ENCODE measurements around the gene SPON2.

SPON2 gene

DNA sequence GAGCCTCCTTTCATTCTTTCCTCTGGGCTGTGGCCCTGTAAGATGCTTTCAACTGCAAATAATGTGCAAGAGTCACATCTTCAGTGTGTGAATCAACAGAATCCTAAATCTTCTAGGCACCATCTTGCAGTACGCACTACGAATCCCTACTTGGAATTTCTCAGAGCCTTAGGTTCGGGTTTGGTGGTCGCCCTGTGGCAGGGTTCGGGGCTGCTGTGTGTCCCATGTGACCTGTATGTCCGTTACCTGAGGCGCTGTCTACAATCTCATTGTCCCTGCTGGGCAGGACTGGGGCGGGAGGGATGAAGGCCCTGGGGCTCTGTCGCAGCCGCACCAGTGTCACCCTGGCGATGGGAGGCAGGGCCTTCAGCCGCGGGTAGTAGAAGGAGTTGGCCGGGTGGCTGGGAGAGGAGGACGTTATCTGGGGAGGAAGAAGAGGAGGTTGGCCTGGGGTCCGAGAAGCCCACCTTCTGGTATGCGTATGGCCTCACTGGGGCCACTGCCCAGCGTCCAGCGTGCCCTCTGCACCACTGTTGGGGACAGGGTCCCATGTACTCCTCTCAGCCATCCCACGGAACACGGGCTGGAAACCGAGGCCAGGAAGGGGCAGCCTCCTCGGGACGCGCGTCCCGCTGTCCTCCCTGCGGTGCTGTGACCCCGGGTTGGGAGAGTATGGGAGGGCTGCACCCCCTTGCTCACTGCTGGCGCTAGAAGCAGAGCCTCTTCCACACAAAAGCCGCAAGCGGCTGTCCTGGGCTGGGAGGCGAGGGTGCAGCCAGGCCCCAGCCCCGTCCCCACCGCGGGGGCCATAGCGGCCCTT lies 2.0 kb downstream of the SPON2 start:
- DNase-seq: peak in 1 of 6 experiments; percentile 26

DNA sequence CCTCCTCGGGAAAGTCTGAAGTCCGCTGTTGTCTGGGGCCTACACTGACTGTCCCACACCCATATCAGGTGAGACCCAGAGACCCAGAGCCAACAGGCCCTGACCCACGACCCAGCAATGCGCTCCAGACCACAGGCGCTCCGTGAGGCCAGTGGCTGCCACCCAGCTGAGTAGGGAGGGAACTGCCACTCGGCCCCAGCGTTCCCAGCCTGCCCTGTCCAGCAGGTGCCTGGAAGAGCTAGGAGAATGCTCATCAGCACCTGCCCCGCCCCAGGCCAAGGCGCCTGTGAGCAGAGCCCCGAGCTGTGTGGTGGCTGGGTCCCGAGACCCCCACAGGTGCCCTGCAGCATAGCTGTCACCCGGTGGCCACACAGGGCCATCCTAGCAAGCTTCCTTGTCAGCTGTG lies 2.7 kb downstream of the SPON2 start:
- peak in 1 of 6 experiments; percentile 26 for DNase-seq

DNA sequence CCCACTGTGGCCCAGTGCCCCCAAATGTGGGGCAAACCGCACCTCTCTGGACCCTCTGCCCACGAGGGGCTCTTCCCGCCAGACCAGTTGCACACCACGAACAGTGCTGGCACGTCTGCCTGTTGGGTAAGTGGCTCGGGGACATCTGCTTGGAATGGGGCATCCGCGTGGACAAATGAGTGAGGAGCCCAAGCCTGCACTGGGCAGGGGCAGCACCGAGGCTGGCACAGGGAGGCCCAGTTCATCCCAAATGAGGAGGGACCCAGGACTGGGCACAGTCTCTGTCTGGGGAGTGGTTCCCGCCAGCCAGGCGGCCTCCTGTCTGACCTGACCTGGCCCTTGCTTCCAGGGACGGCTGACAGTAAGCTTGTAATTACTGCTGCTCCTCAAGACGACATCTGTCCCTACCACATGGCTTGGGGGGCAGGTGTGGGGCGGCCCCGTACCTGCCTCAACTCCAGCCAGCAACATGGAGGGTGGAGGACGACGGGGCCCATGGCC lies 3.2 kb downstream of the SPON2 start:
- DNase-seq: no peak

DNA sequence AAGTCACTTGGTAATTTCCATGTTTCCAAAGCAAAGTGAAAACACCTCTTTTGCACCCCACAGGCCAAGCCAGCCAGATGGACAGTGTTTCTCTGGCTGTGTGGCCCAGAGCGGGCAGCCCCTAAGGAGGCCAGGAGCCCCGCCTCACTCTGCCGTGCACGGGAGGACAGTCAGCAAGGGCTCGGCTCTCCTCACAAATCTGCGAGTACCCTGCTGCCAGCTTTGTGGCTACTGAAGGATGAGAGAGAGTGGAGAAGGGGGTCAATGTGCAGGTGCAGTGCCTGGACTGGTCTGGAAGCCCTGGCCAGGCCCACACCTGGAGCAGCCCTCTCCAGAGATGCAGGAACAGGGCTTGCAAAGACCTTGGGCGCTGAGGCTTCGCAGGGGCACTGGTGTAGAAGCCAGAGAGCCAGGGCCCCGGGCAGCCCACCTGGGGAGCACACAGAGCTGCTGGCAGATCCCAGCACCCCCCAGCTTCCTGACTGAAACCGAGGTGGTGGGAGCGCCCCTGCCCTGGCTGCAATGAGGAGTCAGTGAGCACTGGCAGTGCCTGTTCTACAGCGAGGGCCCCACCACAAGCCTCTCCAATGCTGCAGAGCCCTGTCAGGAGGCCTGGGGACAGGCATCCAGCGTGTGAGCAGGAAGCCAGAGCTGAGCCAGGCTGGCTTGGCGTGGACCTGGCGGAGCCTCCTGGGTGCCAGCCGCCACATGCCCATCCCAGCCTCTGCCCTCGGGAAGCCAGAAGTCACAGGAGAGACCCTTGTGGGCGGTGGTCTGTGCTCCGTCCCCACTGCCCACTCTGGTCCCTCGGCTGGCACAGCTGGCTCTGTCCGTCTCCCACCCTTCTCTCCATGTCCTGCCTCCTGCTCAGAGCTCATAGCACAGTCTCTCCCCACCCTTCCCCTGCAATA lies 3.9 kb downstream of the SPON2 start:
- DNase-seq: no peak

- peak; percentile 76 to 86 (median 80) for DNase-seq
Measured at GRCh38 chr4:1167244-1167949, 5.0 kb downstream of the SPON2 start.

- DNase-seq: no peak
Measured at GRCh38 chr4:1166509-1167243, 5.7 kb downstream of the SPON2 start.

DNA sequence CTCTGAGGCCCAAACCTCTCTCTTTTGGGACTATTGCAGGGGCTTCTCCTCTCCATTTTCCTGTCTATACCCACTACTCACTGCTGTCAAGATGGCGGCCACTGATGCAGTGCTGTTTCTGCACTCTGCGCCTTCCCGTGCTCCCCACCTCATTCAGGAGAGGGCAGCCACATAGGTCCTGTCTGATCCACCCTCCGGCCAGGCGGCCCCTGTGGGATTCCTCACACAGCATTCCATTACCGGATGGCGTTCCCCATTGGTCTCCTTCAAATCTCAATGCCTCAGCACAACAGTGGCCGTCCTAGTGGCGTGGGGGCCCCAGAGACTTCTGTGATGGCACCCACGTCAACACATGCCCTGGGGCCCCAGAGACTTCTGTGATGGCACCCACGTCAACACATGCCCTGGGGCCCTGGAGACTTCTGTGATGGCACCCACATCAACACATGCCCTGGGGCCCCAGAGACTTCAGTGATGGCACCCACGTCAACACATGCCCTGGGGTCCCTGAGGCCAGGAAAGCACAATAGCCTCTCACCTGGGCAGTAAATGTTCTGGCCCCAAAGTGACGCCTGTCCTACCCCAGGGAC lies 7.3 kb downstream of the SPON2 start:
- no peak for DNase-seq

- DNase-seq: no peak
Measured at GRCh38 chr4:1164444-1164843, 7.9 kb downstream of the SPON2 start.

DNA sequence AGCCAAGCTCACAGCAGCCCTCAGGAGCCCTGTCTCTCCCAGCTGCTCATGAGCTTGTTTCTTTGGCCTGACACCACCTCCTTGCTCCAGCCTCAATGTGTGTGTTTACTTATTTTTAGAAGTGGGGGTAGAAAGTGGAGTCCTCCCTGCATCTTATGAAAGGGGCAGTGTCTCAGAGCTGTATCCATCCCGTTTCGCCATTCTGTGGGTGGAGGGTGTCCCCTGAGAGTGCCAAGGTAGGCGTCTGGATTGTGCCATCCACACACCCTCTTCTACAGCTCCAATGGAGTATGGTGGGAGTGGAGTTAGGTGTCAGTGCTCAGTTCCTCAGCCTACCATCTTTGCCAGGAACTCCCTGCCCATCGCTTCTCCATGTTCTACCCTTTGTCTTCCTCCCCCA lies 8.3 kb downstream of the SPON2 start:
- no peak for DNase-seq

DNA sequence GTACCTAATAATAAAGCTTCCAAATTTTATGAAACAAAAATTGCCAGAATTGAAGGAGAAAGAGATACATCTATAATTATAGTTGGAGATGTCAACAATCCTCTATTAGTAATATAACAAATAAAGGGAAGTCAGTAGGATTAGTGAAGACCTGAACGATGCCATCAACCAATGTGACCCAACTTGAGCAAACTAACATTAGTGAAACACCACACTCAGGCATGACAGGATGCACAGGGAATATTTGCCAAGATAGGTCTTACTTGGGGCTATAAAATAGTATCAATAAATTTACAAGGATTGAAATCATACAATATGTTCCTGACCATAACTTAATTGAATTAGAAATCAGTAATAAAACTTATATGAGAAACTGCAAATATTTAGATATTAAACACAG lies 12.0 kb downstream of the SPON2 start:
- no peak for DNase-seq

- no peak for DNase-seq
Measured at GRCh38 chr4:1156069-1156468, 16.3 kb downstream of the SPON2 start.

- no peak for DNase-seq
Measured at GRCh38 chr4:1155314-1155713, 17.1 kb downstream of the SPON2 start.

GRCh38 chr4:1154523-1155182 lies 17.7 kb downstream of the SPON2 start:
- no peak for DNase-seq

DNA sequence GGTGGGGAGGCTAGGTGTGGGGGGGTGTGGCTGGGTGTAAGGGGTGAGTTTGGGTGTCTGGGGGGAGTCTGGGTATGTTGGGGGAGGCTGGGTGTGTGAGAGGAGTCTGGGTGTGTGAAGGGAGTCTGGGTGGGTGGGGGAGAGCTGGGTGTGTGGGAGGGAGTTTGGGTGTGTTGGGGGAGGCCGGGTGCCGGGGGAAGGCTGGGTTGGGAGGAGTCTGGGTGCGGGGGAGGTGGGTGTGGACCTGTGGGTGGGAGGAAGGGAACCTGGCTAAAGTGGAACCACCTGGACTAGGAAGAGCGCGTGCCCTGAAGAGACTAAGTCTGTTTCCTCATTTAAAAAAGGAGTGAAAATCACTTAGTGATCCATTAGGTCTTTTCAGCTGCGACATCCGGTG lies 18.3 kb downstream of the SPON2 start:
- DNase-seq: no peak

GRCh38 chr4:1153567-1154090 lies 18.8 kb downstream of the SPON2 start:
- no peak for DNase-seq

- DNase-seq: no peak
Measured at GRCh38 chr4:1152290-1152689, 20.1 kb downstream of the SPON2 start.

GRCh38 chr4:1151541-1151940 lies 20.8 kb downstream of the SPON2 start:
- DNase-seq: no peak

- DNase-seq: no peak
Measured at GRCh38 chr4:1150875-1151274, 21.5 kb downstream of the SPON2 start.

GRCh38 chr4:1139860-1140259 lies 32.5 kb downstream of the SPON2 start:
- no peak for DNase-seq

GRCh38 chr4:1137850-1138249 lies 34.5 kb downstream of the SPON2 start:
- no peak for DNase-seq

Measured in stimulated activated naive CD4-positive, alpha-beta T cell (primary cell).